Esophagus squamous epithelium (tissue), 5 donors: Measurements from ENCODE around the gene PNO1. TPM values are rescaled to one million over a fixed set of nuclear protein-coding genes. Genes with fewer than 3 reads are reported as not detected.
A peak's percentile ranks its signal among the peaks of the same experiment; 100 is the strongest.
"Not testable (repeated sequence)": the region's sequence is repeated elsewhere in the genome, so short reads cannot be mapped to it uniquely, and the experiment has no call there.

Experiments used
- DNase-seq: peaks from one replicate; lab custom pipeline; 2025; lab: John Stamatoyannopoulos, UW
- H3K27ac ChIP-seq, 4 donors: fragments of 200-600 bp; sonication (generic); one replicate each; pipeline ENCODE4 v1.5.1; 2016 to 2019; ENCODE audit warnings: mild to moderate bottlenecking in 1 of 4
- H3K27me3 ChIP-seq, 4 donors: fragments of 200-600 bp; sonication (generic); 1 replicate in 3 of 4; 2 replicates in 1 of 4; pipeline versions ENCODE4 v1.5.1 to v1.6.0; 2017 to 2021; ENCODE audit warnings: antibody characterized with exemption in 1 of 4
- H3K36me3 ChIP-seq, 3 donors: fragments of 200-600 bp; sonication (generic); one replicate each; pipeline ENCODE4 v1.5.1; 2016 to 2019
- H3K4me1 ChIP-seq, 3 donors: fragments of 200-600 bp; sonication (generic); one replicate each; pipeline ENCODE4 v1.5.1; 2017 to 2019
- H3K4me3 ChIP-seq, 4 donors: fragments of 200-600 bp; sonication (generic); 1 replicate in 3 of 4; 2 replicates in 1 of 4; pipeline ENCODE4 v1.5.1; 2016 to 2019; ENCODE audit warnings: mild to moderate bottlenecking in 2 of 4, moderate library complexity in 1 of 4
- H3K9me3 ChIP-seq, 3 donors: fragments of 200-600 bp; sonication (generic); one replicate each; pipeline ENCODE4 v1.5.1; 2016 to 2019
- CTCF ChIP-seq, 6 experiments: fragments of 450-650 bp in 4 of 6; fragments of 200-600 bp in 2 of 6; sonication (generic) in 2 of 6; IDR thresholded peaks; one replicate each; pipeline ENCODE4 v1.5.1; 2016 to 2019; ENCODE audit warnings: antibody characterized with exemption in 6 of 6, mild to moderate bottlenecking in 4 of 6, moderate library complexity in 4 of 6
- POLR2A ChIP-seq, 4 donors: fragments of 450-650 bp; IDR thresholded peaks; one replicate each; pipeline ENCODE4 v1.6.1; 2017; ENCODE audit warnings: antibody characterized with exemption in 4 of 4, mild to moderate bottlenecking in 4 of 4, moderate library complexity in 3 of 4
- whole genome bisulfite sequencing, 2 donors: methylation state at CpG; one replicate each; pipeline ENCODE4 v1.1.5; 2018; 5-methylcytosine and 5-hydroxymethylcytosine counted together
- intact Hi-C: fragments of 100-400 bp; cut with DNase I; formaldehyde crosslinking; loops from one replicate; pipeline ENCODE4 v1.15.0; 2022
- total RNA-seq, 4 donors: library from RNA; depleted of rRNA; stranded (reverse); fragments of >200 nt; gene quantifications; one replicate each; pipeline ENCODE4 v1.1.0, GENCODE V29; 2016
- donor health status: DM: yes; HTN: yes; CAD: no.

PNO1 gene
- total RNA-seq: 10 to 100 TPM in 3 of 4 donors, 1 to 10 TPM in 1; 7.9 to 25.6 (median 15.8) TPM

- Histone ChIP-seq H3K4me3 (peak within 1 kb of the TSS; percentile 69 to 99 (median 94)), H3K27me3 (no peaks in the 10 kb centered on the region), H3K36me3 (peaks cover 0 to 26% (median 5%) of the 10 kb centered on the region in 3 donors), H3K9me3 (no peaks in the 10 kb centered on the region), H3K27ac (peak within 1 kb of the TSS; percentile 80 to 96 (median 95)), H3K4me1 (peaks cover 18 to 47% (median 31%) of the 10 kb centered on the region in 3 donors)
- DNase-seq: peak; percentile 83
- intact Hi-C loops: no loop called here
- 0% methylated on average over 14 to 29 of the region's 44 CpGs for WGBS, 2 donors
- TF ChIP-seq POLR2A (IDR thresholded peaks at IDR 0.05) (peak in 2 of 4 donors; percentile 18 to 29), CTCF (IDR thresholded peaks at IDR 0.05) (peak in 2 of 6 experiments; percentile 3 to 10)
Measured at GRCh38 chr2:68157402-68158133, at the start of gene PNO1. TSS of gene PNO1 (plus strand) at chr2:68157888. CDS start at chr2:68157935, 47 bp downstream.

GRCh38 chr2:68108120-68108519 is 49.6 kb upstream of the PNO1 start:
- Histone ChIP-seq H3K4me1 (no peaks in the 10 kb centered on the region), H3K9me3 (peaks cover 0 to 6% (median 0%) of the 10 kb centered on the region in 3 donors), H3K27me3 (no peaks in the 10 kb centered on the region), H3K36me3 (no peaks in the 10 kb centered on the region), H3K4me3 (no peak overlapping the region), H3K27ac (no peak overlapping the region)
- TF ChIP-seq POLR2A (IDR thresholded peaks at IDR 0.05): no peak
- TF ChIP-seq CTCF (IDR thresholded peaks at IDR 0.05): no peak
- no peak for DNase-seq
- WGBS, 2 donors: 86 to 87% methylated on average over 3 of the region's 3 CpGs
- intact Hi-C loops: no loop called here

- Histone ChIP-seq H3K4me1 (no peaks in the 10 kb centered on the region), H3K27me3 (no peaks in the 10 kb centered on the region), H3K4me3 (no peak overlapping the region), H3K27ac (no peak overlapping the region), H3K9me3 (peaks cover 0 to 6% (median 0%) of the 10 kb centered on the region in 3 donors), H3K36me3 (no peaks in the 10 kb centered on the region)
- TF ChIP-seq CTCF (IDR thresholded peaks at IDR 0.05) (no peak), POLR2A (IDR thresholded peaks at IDR 0.05) (no peak)
- DNase-seq: no peak
- WGBS, 2 donors: 66 to 80% methylated on average over 3 of the region's 3 CpGs
- intact Hi-C loops: no loop called here
Measured at GRCh38 chr2:68110102-68110501, 47.6 kb upstream of the PNO1 start.

- intact Hi-C loops: no loop called here
- no peak for DNase-seq
- H3K9me3 ChIP-seq: no peaks in the 10 kb centered on the region
- no peaks in the 10 kb centered on the region for H3K4me1 ChIP-seq
- no peak overlapping the region for H3K4me3 ChIP-seq
- no peaks in the 10 kb centered on the region for H3K27me3 ChIP-seq
- no peak overlapping the region for H3K27ac ChIP-seq
- WGBS, 2 donors: 80 to 96% methylated on average over 3 of the region's 3 CpGs
- TF ChIP-seq CTCF (IDR thresholded peaks at IDR 0.05) (no peak), POLR2A (IDR thresholded peaks at IDR 0.05) (no peak)
- no peaks in the 10 kb centered on the region for H3K36me3 ChIP-seq
Measured at GRCh38 chr2:68115965-68116364, 41.7 kb upstream of the PNO1 start.

GRCh38 chr2:68117922-68118321 is 39.8 kb upstream of the PNO1 start:
- H3K36me3 ChIP-seq, H3K4me3 ChIP-seq, H3K9me3 ChIP-seq, H3K27me3 ChIP-seq, H3K4me1 ChIP-seq, DNase-seq, H3K27ac ChIP-seq, intact Hi-C loops: not testable (repeated sequence)
- 93 to 94% methylated on average over 4 of the region's 4 CpGs for WGBS, 2 donors
